Endothelial cell (in vitro differentiated cells): ENCODE data around the gene MAP2K5. TPM values are rescaled to one million over a fixed set of nuclear protein-coding genes. Genes with fewer than 3 reads are reported as not detected.

Experiments used
- DNase-seq: peaks from one replicate; pipeline ENCODE4 v3.0.0; 2021; ENCODE audit warnings: low spot score
- H3K27ac Mint-ChIP-seq: one replicate; pipeline ENCODE4 v1.8.0; 2021; ENCODE audit warnings: mixed read lengths, inconsistent platforms; ENCODE audit not compliant: unreplicated experiment
- H3K27me3 Mint-ChIP-seq: one replicate; pipeline ENCODE4 v1.8.0; 2021; ENCODE audit warnings: mild to moderate bottlenecking, moderate library complexity, mixed read lengths, inconsistent platforms; ENCODE audit not compliant: unreplicated experiment
- H3K36me3 Mint-ChIP-seq: one replicate; pipeline ENCODE4 v1.8.0; 2021; ENCODE audit warnings: mild to moderate bottlenecking, low read depth, mixed read lengths, inconsistent platforms; ENCODE audit not compliant: unreplicated experiment
- H3K4me1 Mint-ChIP-seq: one replicate; pipeline ENCODE4 v1.8.0; 2021; ENCODE audit warnings: mild to moderate bottlenecking, mixed read lengths, inconsistent platforms; ENCODE audit not compliant: unreplicated experiment
- H3K4me3 Mint-ChIP-seq: one replicate; pipeline ENCODE4 v1.8.0; 2021; ENCODE audit warnings: mild to moderate bottlenecking, mixed read lengths, inconsistent platforms; ENCODE audit not compliant: unreplicated experiment
- H3K9me3 Mint-ChIP-seq: one replicate; pipeline ENCODE4 v1.8.0; 2021; ENCODE audit warnings: mixed read lengths, inconsistent platforms; ENCODE audit not compliant: unreplicated experiment
- CTCF ChIP-seq: fragments of 200-600 bp; sonication (generic); IDR thresholded peaks from one replicate; pipeline ENCODE4 v1.5.0; 2021; ENCODE audit warnings: antibody characterized with exemption; ENCODE audit not compliant: unreplicated experiment
- total RNA-seq: library from RNA; stranded (reverse); fragmentation: NEBNext Ultra II Directional; extraction: Animal tissue kit (Norgen Biotek cat#: 25700); gene quantifications from one replicate; pipeline ENCODE4 v1.2.1, GENCODE V29; 2021; ENCODE audit not compliant: unreplicated experiment

MAP2K5 gene
- total RNA-seq, 1 donor from 2014 or later: 22.2 TPM

GRCh38 chr15:67850336-67850735 lies 307.8 kb downstream of the MAP2K5 start:
- no peak overlapping the region for H3K27ac Mint-ChIP-seq
- H3K4me3 Mint-ChIP-seq: no peak overlapping the region
- H3K9me3 Mint-ChIP-seq: no peaks in the 10 kb centered on the region
- no peak for TF ChIP-seq CTCF
- peaks cover 4% of the 10 kb centered on the region for H3K4me1 Mint-ChIP-seq
- H3K36me3 Mint-ChIP-seq: no peaks in the 10 kb centered on the region
- DNase-seq: no peak
- peaks cover 3% of the 10 kb centered on the region for H3K27me3 Mint-ChIP-seq

- Mint-ChIP-seq H3K9me3 (no peaks in the 10 kb centered on the region), H3K27ac (no peak overlapping the region), H3K4me3 (no peak overlapping the region), H3K27me3 (peaks cover 3% of the 10 kb centered on the region), H3K4me1 (peaks cover 8% of the 10 kb centered on the region), H3K36me3 (no peaks in the 10 kb centered on the region)
- no peak for DNase-seq
- no peak for TF ChIP-seq CTCF
These were observed 308.6 kb downstream of the MAP2K5 start for GRCh38 chr15:67850994-67851571.

- Mint-ChIP-seq H3K4me3 (no peak overlapping the region), H3K27ac (no peak overlapping the region), H3K36me3 (no peaks in the 10 kb centered on the region), H3K9me3 (no peaks in the 10 kb centered on the region), H3K27me3 (peaks cover 3% of the 10 kb centered on the region), H3K4me1 (peaks cover 10% of the 10 kb centered on the region)
- no peak for DNase-seq
- no peak for TF ChIP-seq CTCF
These were observed 309.9 kb downstream of the MAP2K5 start for GRCh38 chr15:67852418-67852817.

GRCh38 chr15:67853454-67853853 lies 311.0 kb downstream of the MAP2K5 start:
- no peak for TF ChIP-seq CTCF
- H3K4me1 Mint-ChIP-seq: peaks cover 10% of the 10 kb centered on the region
- peaks cover 3% of the 10 kb centered on the region for H3K27me3 Mint-ChIP-seq
- H3K27ac Mint-ChIP-seq: no peak overlapping the region
- no peaks in the 10 kb centered on the region for H3K9me3 Mint-ChIP-seq
- no peak for DNase-seq
- H3K4me3 Mint-ChIP-seq: no peak overlapping the region
- H3K36me3 Mint-ChIP-seq: no peaks in the 10 kb centered on the region

GRCh38 chr15:67854358-67854757 lies 311.9 kb downstream of the MAP2K5 start:
- Mint-ChIP-seq H3K9me3 (no peaks in the 10 kb centered on the region), H3K27me3 (no peaks in the 10 kb centered on the region), H3K27ac (no peak overlapping the region), H3K4me3 (no peak overlapping the region), H3K4me1 (peaks cover 10% of the 10 kb centered on the region), H3K36me3 (no peaks in the 10 kb centered on the region)
- no peak for DNase-seq
- TF ChIP-seq CTCF: no peak
